ENCODE measurements around the gene EZR.

EZR gene

DNA sequence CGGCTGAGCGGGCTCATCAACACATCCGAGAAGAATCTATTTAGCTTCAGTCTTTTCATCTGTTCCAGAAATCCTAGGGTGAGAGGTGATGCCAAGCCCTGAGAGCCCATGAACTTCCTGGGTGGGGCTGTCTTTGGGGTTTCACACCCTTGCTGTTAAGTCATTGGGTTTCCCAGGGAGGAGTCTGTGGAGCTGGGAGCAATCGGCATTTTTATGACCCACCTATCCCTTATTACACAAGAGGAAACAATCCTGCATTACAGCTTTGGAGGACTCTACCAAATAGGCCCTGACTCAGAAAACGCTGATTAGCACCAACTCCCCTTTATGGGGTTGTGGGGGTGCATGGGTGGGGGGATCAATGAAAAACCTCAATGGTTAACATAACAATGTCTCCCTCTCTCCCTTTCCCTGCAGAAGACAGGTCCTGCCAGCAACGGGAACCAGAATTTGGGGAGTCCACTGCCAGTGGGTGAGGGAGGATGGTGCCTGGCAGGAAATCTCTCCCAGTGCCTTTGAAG lies 46.3 kb downstream of the EZR start:
- DNase-seq: no peak

DNA sequence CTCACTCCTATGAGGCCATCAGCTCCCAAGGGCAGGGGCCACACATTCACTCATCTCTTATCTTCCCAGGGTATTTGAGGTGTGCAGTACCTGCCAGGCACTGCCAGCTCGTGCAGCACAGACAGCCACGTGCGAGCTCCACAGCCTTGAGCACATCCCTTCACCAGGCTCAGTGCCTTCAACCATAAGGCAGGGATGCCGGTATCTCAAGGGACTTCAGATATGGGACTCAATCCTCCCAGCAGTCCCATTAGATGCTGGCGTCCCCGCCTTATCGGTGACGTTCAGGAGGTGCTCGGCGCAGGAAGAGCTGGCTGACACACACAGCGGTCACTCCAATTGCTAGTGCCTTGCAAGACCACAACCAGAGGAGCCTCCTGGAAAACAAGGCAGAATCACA lies 47.0 kb downstream of the EZR start:
- no peak for DNase-seq

DNA sequence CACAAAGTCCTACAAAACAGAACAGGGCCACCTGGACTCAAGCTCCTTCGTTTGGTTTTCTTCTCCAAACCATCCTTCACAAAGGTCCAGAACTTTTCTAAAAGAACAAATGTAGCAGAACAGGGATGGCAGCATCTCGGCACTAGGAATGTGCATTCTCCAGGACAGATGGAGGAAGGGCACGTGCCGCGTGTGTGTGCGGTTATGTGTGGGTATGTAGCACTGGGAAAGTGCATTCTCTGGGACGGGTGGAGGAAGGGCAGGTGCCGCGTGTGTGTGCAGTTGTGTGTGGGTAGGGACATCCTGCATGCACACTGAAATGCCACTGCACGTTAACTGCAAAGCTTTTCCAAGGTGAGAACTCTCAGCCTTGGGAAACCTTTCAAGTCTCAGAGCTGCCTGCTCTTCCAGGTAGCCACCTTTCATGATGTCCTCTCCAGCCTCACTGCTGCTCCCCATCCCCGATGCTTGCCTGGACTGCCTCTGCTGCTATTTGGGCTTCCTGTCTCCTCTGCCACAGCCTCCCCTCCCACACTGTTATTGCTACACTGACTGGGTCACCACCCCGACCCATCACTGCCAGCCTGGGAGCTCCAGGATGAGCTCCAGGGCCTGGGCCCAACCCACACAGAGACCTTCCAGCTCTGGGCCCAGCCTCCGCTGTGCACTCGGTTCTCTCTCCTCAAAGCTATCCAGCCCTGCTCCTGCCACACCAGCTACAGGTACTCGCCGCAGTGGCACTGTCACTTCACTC lies 47.6 kb downstream of the EZR start:
- DNase-seq: no peak

DNA sequence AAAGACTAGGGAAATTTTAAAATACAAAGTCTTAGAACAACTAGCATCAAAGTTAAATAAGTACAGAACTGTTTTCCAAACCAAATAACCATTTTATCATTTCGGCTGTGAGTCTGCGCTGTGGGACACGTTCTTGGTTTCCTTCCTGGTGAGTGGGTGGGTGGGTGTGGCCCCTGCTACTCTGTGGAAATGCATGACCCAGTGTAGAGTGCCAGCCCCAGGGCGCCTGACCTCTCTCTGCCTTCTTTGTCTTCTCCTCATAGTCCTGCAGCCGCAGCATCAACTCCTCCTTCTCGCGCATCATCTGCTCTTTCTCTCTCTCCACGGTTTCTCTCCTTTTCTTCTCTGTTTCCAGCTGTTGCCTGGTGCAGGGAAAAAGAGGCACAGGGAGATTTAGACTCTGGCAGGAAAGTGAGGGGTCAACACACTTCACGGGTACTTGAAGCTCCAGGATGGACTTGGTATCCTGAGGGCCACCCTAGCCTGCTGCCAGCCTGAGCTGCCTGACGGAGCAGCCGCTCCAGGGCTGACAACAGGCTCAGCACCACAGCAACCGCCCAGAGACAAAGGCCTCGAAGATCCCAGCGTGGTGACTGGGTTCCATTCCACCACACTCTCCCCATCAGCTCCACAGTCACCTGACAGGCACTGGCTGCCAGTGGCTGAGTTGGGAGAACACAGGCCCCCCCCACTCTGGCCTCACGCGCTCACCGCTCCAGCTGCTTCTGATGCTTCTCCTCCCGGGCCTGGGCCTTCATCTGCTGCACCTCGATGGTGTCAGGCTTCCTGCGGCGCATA lies 48.4 kb downstream of the EZR start:
- no peak for DNase-seq

DNA sequence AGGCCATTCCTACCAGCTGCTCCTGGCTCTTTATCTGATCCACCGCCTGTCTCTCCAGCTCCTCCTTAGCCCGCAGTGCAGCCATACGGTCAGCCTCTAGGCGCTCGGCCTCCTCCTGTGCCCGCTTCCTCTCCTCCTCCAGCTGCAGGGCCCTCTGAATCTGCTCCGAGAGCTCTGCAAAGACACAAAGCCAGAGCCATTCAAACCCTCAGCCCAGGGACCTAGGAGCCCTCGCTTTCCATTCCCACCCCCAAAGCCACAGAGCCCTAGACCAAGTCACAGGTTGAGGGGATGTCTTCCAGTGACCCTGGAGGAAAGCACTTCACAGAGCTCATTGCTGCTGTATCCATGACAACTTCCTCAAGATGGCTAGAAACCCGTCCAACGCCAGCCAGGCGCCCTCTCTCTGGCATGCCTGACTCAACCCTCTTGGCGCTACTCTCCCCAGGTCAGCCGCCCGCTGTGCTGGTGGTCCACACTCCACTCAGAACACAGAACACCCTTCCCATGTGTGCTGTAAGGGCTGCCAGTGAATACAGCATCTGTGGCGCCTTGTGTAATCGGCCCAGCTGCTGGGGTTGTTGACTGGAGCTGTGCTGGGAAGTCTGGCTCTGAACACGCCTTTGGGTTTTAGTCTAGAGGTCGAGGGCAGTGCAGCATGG lies 49.3 kb downstream of the EZR start:
- no peak for DNase-seq

DNA sequence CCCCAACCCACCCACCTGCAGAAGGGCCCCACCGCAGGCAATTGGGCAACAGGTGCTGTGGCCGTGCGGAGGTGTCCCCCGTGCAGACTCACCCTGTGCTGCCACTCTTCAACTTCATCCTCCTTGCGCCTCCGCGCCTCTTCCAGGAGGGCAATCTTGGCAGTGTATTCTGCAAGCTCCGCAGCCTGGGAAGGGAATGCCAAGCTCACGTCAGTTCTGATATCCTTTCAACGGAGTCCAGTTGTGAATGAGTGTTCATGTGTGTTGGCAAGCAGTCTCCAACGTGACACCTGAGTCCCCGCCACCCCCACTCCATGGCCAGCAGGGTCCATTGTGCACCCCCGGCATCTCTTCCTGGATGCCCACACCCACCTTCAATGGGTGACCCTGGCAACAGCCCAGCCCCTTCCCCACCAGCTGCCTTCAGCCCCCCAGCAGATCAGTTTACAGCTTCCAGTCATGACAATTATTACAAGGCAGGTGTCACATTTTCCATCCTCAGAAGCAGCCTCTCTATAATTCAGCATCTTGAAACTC lies 49.9 kb downstream of the EZR start:
- DNase-seq: no peak

DNA sequence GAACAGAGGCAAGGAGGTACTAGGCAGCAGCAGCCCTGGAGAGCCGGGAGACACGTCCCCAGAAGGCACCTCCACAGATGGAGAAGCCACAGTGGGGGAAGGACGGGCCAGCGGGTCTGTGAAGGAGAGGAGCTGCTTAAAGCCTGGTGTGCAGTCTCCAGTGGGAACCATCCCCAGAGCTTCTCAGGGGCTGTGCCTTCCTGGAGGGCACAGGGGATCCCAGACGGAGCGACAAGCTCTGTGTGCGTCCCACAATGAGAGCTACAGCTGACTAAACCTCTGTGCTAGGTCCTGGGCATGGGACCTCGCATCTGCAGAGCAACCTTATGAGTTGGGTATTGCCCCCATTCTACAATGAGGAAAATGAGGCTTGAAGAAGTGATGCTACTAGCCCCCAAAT lies 50.7 kb downstream of the EZR start:
- no peak for DNase-seq

DNA sequence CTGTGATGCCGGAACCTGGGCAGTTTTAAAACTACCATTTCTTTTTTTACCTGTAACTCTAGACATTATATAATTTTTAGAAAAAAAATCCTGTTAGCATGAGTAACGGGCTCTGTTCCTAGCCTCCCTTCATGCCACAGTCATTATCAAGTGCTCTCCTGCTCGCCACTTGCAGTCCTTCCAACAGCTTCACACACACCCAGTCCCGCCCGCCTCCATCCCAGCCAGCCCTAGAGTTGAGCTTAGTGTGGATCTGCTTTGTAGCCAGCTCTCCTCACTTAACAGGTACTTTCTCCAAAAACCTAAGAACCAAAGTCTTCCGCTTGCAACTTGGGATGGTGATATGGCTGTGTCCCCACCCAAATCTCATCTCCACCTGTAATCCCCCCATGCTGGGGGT lies 51.5 kb downstream of the EZR start:
- no peak for DNase-seq

DNA sequence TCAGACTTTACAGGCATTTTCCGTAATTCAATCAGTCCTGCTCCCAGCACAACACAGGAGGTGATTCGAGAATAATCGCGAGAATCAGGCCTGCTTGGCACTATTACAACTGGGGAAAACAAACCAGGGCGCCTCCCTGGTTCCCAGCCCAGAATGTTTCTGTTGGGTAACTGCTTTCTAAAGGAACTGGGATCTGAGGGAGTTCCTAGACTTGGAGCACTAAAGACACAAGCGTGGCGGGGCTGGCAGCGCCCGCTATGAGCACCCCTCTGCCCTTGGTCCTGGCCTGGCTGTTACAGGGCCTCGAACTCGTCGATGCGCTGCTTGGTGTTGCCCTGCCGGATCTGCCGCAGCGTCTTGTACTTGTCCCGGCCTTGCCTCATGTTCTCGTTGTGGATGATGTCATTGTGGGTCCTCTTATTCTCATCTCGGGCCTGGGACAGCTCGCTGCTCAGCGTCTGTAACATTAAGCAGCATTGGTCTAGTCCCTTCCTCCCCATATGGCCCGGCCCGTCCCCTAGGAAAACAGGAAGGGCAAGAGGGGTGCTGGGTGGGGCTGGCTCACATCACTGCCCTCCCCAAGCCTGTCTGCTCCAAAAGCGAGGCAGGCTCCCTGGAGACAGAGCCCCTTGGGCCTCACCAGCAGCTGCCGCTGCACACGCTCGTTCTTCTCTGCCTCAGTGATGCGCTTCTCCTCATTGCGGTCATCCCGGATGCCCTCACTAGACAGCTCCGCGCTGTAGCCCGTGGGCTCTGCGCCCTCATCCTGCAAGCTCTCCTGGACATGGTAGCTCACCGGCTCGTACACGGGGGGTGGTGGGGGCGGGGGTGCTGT lies 52.3 kb downstream of the EZR start:
- no peak for DNase-seq

DNA sequence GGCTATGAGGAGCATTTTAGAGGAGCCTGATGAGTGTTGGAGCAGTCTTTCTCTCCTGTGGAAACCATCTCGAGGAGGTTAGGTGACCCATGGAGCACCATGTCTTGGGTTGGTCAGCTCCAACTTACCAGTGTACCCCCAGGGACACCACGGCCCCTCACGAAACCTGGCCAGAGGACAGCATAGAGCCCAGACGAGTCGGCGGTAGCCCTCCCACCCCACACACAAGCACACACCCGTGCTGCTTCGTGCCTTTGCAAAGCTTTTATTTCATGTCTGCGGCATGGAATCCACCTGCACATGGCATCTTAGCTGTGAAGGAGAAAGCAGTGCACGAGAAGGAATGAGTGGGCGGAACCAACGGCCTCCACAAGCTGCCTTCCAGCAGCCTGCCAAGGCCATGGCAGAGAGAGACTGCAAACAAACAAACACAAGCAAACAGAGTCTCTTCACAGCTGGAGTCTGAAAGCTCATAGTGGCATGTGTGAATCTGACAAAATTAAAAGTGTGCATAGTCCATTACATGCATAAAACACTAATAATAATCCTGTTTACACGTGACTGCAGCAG lies 53.6 kb downstream of the EZR start:
- DNase-seq: no peak

DNA sequence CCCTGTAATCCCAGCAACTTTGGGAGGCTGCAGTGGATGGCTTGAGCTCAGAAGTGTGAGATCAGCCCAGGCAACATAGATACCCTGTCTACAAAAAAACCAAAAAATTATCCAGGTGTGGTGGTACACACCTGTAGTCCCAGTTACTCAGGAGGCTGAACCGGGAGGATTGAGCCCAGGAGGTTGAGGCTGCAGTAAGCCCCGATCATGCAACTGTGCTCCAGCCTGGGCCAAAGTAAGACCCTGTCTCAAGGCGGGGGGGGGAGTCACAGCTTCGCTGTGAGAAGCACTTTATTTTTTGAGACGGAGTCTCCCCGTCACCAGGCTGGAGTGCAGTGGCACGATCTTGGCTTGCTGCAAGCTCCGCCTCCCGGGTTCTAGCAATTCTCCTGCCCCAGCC lies 54.2 kb downstream of the EZR start:
- DNase-seq: no peak

DNA sequence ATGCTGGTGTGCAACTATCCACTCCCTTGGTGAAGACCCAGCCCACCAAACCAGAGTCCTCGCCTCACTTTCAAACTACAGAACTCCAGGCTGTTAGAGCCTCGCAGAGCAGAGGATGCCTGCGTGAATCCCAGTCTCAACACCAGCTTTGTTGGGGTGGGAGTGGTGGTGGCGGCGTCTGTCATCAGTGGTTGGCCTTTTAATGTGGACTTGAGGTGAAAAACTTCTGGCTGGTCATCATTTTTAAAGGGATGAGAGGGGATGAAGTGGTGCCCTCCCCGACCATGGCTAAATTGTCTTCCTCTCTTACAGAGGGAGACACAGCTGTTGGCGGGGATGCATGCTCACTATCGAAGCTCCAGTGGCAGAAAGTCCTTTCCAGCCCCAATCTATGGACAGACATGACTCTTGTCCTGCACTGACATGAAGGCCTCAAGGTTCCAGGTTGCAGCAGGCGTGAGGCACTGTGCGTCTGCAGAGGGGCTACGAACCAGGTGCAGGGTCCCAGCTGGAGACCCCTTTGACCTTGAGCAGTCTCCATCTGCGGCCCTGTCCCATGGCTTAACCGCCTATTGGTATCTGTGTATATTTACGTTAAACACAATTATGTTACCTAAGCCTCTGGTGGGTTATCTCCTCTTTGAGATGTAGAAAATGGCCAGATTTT lies 54.9 kb downstream of the EZR start:
- no peak for DNase-seq

DNA sequence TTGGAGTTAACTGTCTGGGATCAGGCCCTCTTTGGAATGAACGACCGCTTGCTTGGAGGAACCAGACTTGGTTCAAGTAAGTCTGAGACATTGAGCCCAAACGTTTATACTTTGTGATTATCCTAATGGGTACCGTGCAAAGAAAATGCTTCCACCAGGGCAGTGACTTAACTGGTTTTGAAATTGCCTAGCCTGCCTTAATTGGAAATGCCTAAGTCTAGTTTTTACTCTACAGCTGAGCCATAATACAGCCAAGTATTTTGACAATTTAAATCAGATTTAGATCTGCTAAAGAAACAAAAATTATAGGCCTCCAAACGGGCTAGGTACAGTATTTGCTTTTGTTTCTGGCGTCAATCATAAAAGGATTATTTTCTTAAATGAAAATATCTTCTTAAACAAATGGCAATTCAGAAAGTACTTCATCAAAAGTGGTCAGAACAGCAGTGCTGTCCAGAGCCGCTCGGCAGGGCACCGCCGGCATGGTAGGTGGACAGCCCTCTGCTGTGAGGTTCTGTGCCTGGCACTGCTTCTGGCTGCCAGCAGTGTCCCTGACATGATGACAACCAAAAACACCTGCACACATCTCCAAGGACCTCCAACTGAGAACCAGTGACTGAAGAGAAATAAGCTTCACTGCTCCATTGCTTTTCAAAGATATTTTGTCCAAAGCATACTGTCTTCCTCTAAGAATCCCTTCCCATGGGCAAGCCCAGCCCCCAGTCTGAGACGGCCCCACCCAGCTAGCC lies 55.6 kb downstream of the EZR start:
- no peak for DNase-seq

DNA sequence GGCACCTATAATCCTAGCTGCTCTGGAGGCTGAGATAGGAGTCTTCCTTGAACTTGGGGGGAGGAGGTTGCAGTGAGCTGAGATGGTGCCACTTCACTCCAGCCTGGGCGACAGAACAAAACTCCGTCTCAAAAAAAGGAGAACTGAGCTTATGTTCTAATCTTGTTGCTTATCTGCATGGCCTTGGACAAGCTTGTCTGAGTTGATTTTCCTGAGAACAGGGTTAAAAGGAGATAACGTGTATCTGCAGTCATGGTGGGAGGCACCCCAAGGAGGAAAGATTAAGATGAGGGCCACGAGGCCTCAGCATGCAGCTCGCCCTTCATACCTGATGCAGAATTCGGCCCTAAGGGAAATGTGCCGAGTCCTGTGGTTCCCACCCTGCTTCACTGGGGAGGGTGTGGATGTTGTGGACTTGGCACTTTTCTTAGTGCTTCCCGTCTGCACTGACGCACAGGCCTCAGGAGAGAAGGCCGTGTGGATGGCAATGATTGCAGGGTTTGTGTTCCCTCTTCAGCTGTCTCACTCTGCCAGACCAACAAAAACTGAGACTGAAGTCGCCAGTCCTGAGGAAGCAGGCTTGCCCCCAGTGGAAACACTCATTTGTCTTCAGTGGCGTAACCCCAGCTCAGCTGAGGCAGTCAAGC lies 56.3 kb downstream of the EZR start:
- no peak for DNase-seq

DNA sequence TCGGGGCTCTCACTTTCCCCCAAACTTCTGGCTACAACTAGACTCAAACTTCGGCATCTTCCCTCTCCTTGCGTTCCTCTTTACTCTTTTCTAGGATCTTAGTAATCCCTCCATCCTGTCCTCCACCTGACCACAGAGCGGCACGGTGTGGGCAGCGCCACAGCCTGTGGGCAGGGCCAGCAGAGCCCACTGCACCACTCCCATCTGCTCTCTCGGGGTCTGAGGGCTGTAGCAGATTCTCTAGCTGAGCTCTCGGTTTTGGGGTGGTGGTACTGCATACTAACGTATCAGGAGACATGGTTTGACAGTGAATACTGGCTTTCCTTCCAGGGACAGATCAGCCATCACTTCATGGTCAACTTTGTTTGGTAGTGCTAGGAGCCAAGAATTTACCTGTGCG lies 57.4 kb downstream of the EZR start:
- no peak for DNase-seq

DNA sequence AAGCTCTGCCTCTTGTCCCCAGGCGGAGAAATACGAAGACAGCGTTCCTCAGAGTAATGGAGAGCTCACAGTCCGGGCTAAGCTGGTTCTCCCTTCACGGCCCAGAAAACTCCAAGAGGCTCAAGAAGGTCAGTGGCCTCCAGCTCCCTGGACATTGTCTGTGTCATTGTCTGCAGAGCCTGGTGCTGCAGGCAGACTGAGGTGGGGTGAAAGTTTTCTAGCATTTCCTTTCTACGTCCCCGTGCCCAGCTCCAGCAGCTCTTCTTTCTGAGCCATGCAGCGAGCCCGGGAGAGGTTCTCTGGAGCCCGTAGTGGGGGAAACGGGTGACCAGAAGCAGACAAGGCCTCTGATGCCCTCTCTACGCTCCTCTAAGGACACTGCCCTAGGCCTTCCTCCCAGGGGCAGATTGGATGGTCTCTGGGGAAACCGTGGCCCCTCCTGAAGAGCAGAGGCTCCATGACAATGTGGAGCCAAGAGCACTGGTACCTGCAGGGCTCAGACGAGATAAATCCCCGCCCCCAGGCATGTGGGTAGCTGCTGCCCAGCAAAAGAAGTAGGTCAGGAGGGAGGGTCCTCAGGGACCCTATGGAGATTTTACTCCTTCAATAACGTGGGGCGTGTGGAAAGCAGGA lies 58.4 kb downstream of the EZR start:
- no peak for DNase-seq

DNA sequence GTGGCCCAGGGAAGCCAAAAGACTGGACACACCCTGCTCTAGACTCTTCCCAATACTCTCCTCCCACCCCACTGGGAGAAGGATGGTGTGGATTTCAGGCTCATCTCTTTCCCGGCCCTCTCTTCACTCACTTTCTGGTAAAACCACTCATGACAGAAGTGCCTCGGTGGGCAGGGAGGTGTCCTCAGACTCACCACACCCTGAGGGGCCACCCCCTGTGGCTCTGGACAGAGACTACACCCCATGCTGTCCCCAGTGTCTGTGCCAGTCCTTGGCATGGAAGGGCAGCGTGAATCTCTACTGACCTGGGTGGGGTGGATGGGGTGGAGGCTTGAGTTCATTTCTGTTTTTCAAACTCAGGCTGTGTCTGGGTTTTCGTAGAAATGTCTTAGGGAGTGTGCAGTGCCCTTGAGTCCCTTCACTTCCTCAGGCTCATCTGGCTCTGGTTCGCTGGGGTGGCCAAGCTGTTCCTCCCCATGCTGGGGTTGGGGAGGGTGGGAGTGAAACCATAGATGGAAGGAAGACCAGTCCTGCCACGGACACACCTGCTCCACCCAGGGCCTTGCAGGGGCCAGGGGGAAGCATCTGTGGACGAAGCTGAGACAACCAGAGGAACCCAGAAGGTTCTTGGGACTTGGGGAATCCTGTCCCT lies 59.1 kb downstream of the EZR start:
- no peak for DNase-seq

DNA sequence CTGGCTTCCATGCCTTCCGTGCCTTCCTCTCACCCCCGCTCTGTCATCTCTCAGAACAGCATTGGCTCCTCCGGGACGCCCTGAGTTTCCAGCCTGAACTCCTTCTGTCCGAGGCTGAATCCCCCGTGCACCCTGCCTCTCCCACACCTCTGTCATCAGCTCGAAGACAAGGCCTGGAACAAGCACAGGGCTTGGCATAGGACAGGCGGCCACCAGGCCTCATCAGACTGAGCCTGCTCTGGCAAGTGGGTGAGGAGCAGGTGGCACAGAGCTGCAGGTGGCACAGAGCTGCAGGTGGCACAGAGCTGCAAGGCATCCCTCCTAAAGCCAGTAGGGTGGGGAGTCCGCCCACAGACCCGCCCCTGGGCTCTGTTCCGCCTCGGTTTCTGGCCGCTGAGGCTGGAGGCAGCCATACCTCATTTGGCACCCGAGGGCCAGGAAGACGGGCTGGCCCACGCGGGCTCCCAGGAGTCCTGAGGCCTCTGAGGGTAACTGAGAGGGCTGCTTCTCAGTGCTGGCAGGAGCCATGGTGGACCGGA lies 60.2 kb downstream of the EZR start:
- no peak for DNase-seq

DNA sequence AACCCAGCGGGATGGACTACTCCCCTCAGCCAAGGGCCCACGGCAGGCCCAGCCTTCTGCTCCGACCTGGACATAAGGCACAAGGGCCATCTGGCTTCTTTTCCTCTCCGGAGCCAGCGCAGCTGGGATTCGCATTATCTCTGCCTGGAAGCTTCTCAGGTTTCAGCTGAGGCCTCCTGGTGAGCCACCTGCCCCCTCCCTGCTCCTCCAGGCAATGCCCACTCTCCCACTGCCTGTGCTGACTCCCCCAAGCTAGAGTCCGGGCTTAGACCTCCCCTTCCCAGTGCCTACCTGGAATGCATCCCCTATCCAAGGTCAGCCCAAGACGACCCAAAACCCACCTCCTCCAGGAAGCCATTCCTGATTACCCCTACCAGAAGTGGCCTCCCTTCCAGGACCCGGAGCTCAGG lies 60.7 kb downstream of the EZR start:
- DNase-seq: peak; percentile 8

Measured in NCI-H748 treated with DMSO at 0.1 percent for 48 hours (cell line).